Transverse colon (tissue), 4 donors: Measurements from ENCODE around the gene ENOX1. TPM values are rescaled to one million over a fixed set of nuclear protein-coding genes. Genes with fewer than 3 reads are reported as not detected.

Source experiments
- DNase-seq: peaks from one replicate; pipeline ENCODE4 v3.0.0-alpha.2; 2019
- H3K27ac ChIP-seq, 4 donors: fragments of 200-600 bp; sonication (generic); 2 replicates each; pipeline ENCODE4 v1.5.1; 2016 to 2018; ENCODE audit warnings: inconsistent platforms in 4 of 4
- H3K27me3 ChIP-seq: fragments of 200-600 bp; sonication (generic); 2 replicates; pipeline ENCODE4 v1.5.1; 2017; ENCODE audit warnings: inconsistent platforms
- H3K36me3 ChIP-seq, 4 donors: fragments of 200-600 bp; sonication (generic); 2 replicates each; pipeline ENCODE4 v1.5.1; 2017 to 2019; ENCODE audit warnings: inconsistent platforms in 4 of 4
- H3K4me1 ChIP-seq, 4 donors: fragments of 200-600 bp; sonication (generic); 2 replicates each; pipeline ENCODE4 v1.5.1; 2017 to 2020; ENCODE audit warnings: inconsistent platforms in 4 of 4
- H3K4me3 ChIP-seq, 4 donors: fragments of 200-600 bp; sonication (generic); 1 replicate in 1 of 4; 2 replicates in 3 of 4; pipeline versions ENCODE4 v1.5.1 to v1.6.1; 2017 to 2019; ENCODE audit warnings: inconsistent platforms in 4 of 4
- H3K9me3 ChIP-seq, 2 donors: fragments of 200-600 bp; sonication (generic); 2 replicates each; pipeline ENCODE4 v1.5.1; 2017 to 2019; ENCODE audit warnings: inconsistent platforms in 2 of 2
- EP300 ChIP-seq: sonication (generic); formaldehyde crosslinking; IDR thresholded peaks from one replicate; pipeline ENCODE4 v1.6.1; 2017; ENCODE audit warnings: antibody characterized with exemption, low read depth
- POLR2A ChIP-seq: fragments of 450-650 bp; IDR thresholded peaks from one replicate; pipeline ENCODE4 v1.6.1; 2016; ENCODE audit warnings: antibody characterized with exemption, mild to moderate bottlenecking, moderate library complexity
- POLR2AphosphoS5 ChIP-seq, 3 donors: sonication (generic); formaldehyde crosslinking; IDR thresholded peaks; one replicate each; pipeline ENCODE4 v1.6.1; 2016; ENCODE audit warnings: antibody characterized with exemption in 3 of 3
- WGBS, 2 donors: methylation state at CpG; one replicate each; pipeline ENCODE4 v1.1.5; 2018; ENCODE audit warnings: low coverage in 1 of 2; 5-methylcytosine and 5-hydroxymethylcytosine counted together
- in situ Hi-C, 4 donors: fragments of 200-750 bp; cut with MboI; loops; one replicate each; pipeline versions ENCODE4 v1.15.0 to v1.15.1; 2017; ENCODE audit warnings: low sequenced_read_pairs in 3 of 4, low pct_ligation_motif_present in 1 of 4, low pct_unique_long_range_greater_than_20kb in 1 of 4
- intact Hi-C: fragments of 100-400 bp; cut with DNase I; formaldehyde crosslinking; loops from one replicate; pipeline ENCODE4 v1.15.1; 2023; ENCODE audit warnings: low total_unique reads
- total RNA-seq, 4 donors: library from RNA; depleted of rRNA; stranded (reverse); fragments of >200 nt; gene quantifications; one replicate each; pipeline ENCODE4 v1.1.0, GENCODE V29; 2016
- TF ChIP-seq, protein P1 (sequence below), 5 experiments: fragments of 200-600 bp in 3 of 5; fragments of 450-650 bp in 2 of 5; sonication (generic) in 3 of 5; IDR thresholded peaks; 1 replicate in 2 of 5; 2 replicates in 3 of 5; pipeline ENCODE4 v1.5.1; 2016 to 2017; ENCODE audit warnings: antibody characterized with exemption in 5 of 5, inconsistent platforms in 3 of 5, mild to moderate bottlenecking in 2 of 5, moderate library complexity in 1 of 5

ENOX1 gene
- total RNA-seq, 4 donors from 2014 or later: 1.5 to 6.4 (median 2.2) TPM

DNA sequence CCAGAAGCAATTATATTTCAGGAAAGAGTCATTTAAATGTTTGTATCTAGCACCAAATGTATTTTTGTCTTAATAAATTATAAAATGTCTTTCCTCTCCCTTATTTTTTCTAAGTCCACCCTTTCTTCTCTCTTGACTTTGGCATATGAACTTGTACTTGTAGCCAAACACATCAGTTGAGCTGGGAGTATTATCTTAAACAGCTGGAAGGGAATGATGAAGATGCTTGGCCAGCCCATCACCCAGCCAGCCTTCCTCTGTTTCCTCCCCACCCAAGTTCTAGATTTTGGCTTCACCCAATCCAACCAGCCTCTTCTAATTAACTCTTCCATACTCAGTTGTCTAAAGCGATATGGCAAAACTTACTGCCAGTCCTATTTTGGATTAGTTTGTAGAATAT lies 272.5 kb downstream of the ENOX1 start:
- TF ChIP-seq POLR2A: no peak
- no peak for TF ChIP-seq POLR2AphosphoS5 (IDR thresholded peaks at IDR 0.05)
- TF ChIP-seq, protein P1, sequence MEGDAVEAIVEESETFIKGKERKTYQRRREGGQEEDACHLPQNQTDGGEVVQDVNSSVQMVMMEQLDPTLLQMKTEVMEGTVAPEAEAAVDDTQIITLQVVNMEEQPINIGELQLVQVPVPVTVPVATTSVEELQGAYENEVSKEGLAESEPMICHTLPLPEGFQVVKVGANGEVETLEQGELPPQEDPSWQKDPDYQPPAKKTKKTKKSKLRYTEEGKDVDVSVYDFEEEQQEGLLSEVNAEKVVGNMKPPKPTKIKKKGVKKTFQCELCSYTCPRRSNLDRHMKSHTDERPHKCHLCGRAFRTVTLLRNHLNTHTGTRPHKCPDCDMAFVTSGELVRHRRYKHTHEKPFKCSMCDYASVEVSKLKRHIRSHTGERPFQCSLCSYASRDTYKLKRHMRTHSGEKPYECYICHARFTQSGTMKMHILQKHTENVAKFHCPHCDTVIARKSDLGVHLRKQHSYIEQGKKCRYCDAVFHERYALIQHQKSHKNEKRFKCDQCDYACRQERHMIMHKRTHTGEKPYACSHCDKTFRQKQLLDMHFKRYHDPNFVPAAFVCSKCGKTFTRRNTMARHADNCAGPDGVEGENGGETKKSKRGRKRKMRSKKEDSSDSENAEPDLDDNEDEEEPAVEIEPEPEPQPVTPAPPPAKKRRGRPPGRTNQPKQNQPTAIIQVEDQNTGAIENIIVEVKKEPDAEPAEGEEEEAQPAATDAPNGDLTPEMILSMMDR (IDR thresholded peaks at IDR 0.05): no peak
- TF ChIP-seq EP300: no peak
- peak overlapping the region in 2 of 4 donors; percentile 77 to 84 for H3K27ac ChIP-seq
- in situ Hi-C loops: no loop called here
- H3K9me3 ChIP-seq: no peaks in the 10 kb centered on the region
- H3K36me3 ChIP-seq: no peaks in the 10 kb centered on the region
- no peaks in the 10 kb centered on the region for H3K27me3 ChIP-seq
- intact Hi-C loops: no loop called here
- no peak for DNase-seq
- no peak overlapping the region for H3K4me3 ChIP-seq
- 100% methylated on average over 1 of the region's 1 CpG for WGBS, 2 donors
- H3K4me1 ChIP-seq: peaks cover 0 to 7% (median 3%) of the 10 kb centered on the region in 4 donors

DNA sequence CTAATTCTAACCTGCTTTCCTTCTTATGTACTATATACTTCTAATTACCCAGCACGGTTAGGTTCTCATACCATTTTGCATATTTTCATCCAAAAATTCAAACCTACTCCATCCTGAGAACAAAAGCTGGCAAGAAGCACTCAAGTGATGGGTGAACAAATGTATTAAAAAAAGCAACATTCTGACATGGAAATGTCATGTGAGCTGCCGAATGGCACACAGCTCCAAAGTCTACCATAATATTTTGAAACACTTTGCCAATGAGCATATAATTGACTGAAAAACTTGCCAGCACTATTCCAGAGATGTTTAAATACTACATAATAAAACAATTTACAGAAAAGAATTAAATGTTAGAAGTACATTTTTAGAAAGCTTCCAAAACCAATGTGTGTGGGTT lies 274.6 kb downstream of the ENOX1 start:
- no peak for DNase-seq
- H3K4me3 ChIP-seq: no peak overlapping the region
- H3K36me3 ChIP-seq: no peaks in the 10 kb centered on the region
- TF ChIP-seq POLR2A (no peak), POLR2AphosphoS5 (IDR thresholded peaks at IDR 0.05) (no peak), EP300 (no peak)
- TF ChIP-seq, protein P1 (IDR thresholded peaks at IDR 0.05): no peak
- H3K4me1 ChIP-seq: peaks cover 0 to 7% (median 3%) of the 10 kb centered on the region in 4 donors
- WGBS, 2 donors: 73 to 83% methylated on average over 2 of the region's 2 CpGs
- intact Hi-C loops (no loop called here), in situ Hi-C loops (no loop called here)
- H3K27ac ChIP-seq: peak overlapping the region; percentile 45 to 84 (median 70)
- no peaks in the 10 kb centered on the region for H3K9me3 ChIP-seq
- H3K27me3 ChIP-seq: no peaks in the 10 kb centered on the region

DNA sequence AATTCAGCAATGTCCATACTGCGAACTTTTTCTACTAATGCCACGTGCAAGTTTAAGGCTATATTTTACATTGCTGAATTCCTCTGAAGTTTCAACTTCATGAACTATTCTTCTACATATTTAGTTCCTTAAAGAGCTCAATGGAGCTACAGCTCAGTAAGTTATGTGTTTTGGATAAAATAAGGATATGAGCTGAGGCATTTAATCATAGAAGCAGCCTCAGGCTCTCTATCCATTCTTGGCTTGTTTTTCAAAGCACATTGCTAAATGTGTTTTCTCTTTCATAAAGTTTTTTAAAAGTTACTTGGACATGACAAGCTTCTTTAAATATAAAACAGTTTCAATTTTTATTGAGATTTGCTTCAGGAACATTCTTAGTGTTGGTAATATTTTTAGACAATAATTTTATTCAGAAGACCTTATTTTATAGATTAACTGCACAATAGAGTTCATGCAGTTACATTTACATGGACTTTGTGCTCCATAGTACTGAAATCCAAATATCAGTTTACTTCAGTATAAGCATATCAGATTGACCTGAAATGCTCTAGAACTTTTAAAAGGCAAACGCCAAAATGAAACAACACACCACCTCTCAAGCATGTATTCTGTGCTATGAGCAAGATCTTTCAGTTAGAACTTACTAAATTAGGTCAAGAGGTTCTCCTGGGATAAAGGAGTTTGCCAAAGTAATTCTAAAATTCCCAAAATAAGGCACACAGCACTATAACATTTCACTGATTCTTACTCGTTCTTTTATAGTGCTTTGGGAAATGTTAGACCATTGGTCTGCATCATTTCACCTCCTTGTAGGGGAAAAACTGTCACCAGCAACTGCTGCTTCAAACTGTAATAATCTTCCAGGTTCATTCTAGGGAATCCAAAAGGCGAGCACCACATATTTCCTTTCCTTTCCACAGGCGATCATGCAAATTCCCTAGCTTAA lies 275.5 kb downstream of the ENOX1 start:
- H3K4me1 ChIP-seq: peaks cover 0 to 7% (median 3%) of the 10 kb centered on the region in 4 donors
- H3K27me3 ChIP-seq: no peaks in the 10 kb centered on the region
- H3K36me3 ChIP-seq: no peaks in the 10 kb centered on the region
- peak overlapping the region; percentile 45 to 84 (median 70) for H3K27ac ChIP-seq
- TF ChIP-seq POLR2A (no peak), POLR2AphosphoS5 (IDR thresholded peaks at IDR 0.05) (peak; percentile 35 to 76 (median 63))
- TF ChIP-seq, protein P1 (IDR thresholded peaks at IDR 0.05): no peak
- DNase-seq: no peak
- intact Hi-C loops: no loop called here
- H3K9me3 ChIP-seq: no peaks in the 10 kb centered on the region
- 54 to 63% methylated on average over 6 of the region's 6 CpGs for WGBS, 2 donors
- in situ Hi-C loops: no loop called here
- H3K4me3 ChIP-seq: no peak overlapping the region

DNA sequence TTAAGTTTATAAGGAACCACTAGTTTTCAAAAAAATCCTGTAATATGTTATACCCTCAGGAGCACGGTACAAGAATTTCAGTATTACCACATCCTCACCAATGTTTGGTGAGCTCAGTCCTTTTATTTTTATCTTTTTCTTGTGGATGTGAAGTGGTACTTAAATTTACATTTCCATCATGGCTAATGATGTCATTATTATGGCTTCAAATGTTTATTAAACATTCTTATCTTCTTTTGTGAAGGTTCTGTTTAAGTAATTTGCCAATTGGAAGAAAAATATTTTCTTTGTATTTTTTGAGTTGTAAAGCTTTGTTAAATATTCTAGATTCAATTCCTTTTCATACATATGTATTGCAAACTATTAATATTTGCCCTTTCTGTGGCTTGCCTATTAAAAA lies 291.0 kb downstream of the ENOX1 start:
- 54 to 76% methylated on average over 1 of the region's 1 CpG for WGBS, 2 donors
- H3K4me3 ChIP-seq: no peak overlapping the region
- in situ Hi-C loops (no loop called here), intact Hi-C loops (no loop called here)
- no peak for DNase-seq
- H3K27ac ChIP-seq: no peak overlapping the region
- H3K9me3 ChIP-seq: no peaks in the 10 kb centered on the region
- peaks cover 3% of the 10 kb centered on the region for H3K27me3 ChIP-seq
- H3K4me1 ChIP-seq: no peaks in the 10 kb centered on the region
- H3K36me3 ChIP-seq: no peaks in the 10 kb centered on the region
- no peak for TF ChIP-seq POLR2AphosphoS5 (IDR thresholded peaks at IDR 0.05)
- TF ChIP-seq, protein P1 (IDR thresholded peaks at IDR 0.05): no peak
- no peak for TF ChIP-seq EP300
- no peak for TF ChIP-seq POLR2A
